Mucosa of gallbladder (tissue), 1 donor: Measurements from ENCODE around the gene JPH4. TPM values are rescaled to one million over a fixed set of nuclear protein-coding genes. Genes with fewer than 3 reads are reported as not detected.

Experiments used
- DNase-seq: peaks from one replicate; pipeline ENCODE4 v3.0.0-alpha.2; 2020; ENCODE audit warnings: low spot score
- total RNA-seq: library from RNA; stranded (reverse); gene quantifications from one replicate; pipeline ENCODE4 v1.2.1, GENCODE V29; 2021
- donor health status: DM: no; HTN: no; CAD: no.

Gene JPH4
- total RNA-seq, 1 donor from 2014 or later, result 1.2 TPM

- no peak for DNase-seq
Observed at GRCh38 chr14:23564181-23564812, 14.3 kb downstream of the JPH4 start.

- no peak for DNase-seq
Observed at GRCh38 chr14:23563473-23564180, 15.0 kb downstream of the JPH4 start.

GRCh38 chr14:23562822-23563472 is 15.6 kb downstream of the JPH4 start:
- DNase-seq, result no peak

- DNase-seq, result no peak
Observed at GRCh38 chr14:23561873-23562821, 16.4 kb downstream of the JPH4 start.

GRCh38 chr14:23561259-23561658 is 17.3 kb downstream of the JPH4 start:
- no peak for DNase-seq

GRCh38 chr14:23559926-23560520 is 18.6 kb downstream of the JPH4 start:
- no peak for DNase-seq

GRCh38 chr14:23559010-23559925 is 19.3 kb downstream of the JPH4 start:
- DNase-seq, result no peak

GRCh38 chr14:23558346-23559009 is 20.1 kb downstream of the JPH4 start:
- no peak for DNase-seq

- DNase-seq, result no peak
Observed at GRCh38 chr14:23557946-23558345, 20.6 kb downstream of the JPH4 start.

- DNase-seq, result no peak
Observed at GRCh38 chr14:23557521-23557920, 21.1 kb downstream of the JPH4 start.

GRCh38 chr14:23556700-23557440 is 21.7 kb downstream of the JPH4 start:
- no peak for DNase-seq

GRCh38 chr14:23555882-23556699 is 22.5 kb downstream of the JPH4 start, which contains the start of gene THTPA:
Gene THTPA (plus strand): TSS chr14:23556271. CDS start chr14:23556758, 487 bp downstream.
- peak; percentile 93 for DNase-seq

GRCh38 chr14:23555533-23555881 is 23.1 kb downstream of the JPH4 start:
- no peak for DNase-seq

GRCh38 chr14:23551266-23552028 is 27.1 kb downstream of the JPH4 start, which contains the start of gene ZFHX2:
Gene ZFHX2 (minus strand): TSS chr14:23551765. CDS start chr14:23535325, 16,440 bp downstream.
- peak; percentile 87 for DNase-seq

GRCh38 chr14:23550812-23551265 is 27.8 kb downstream of the JPH4 start:
- DNase-seq, result no peak

GRCh38 chr14:23550131-23550811 is 28.3 kb downstream of the JPH4 start:
- no peak for DNase-seq
